HG02970 (cell line): ENCODE measurements around the gene PPP3CA.
"Not testable (repeated sequence)": the region's sequence is repeated elsewhere in the genome, so short reads cannot be mapped to it uniquely, and the experiment has no call there.

Experiments
- ATAC-seq: cut with Tn5 transposase; IDR thresholded peaks from one replicate; pipeline ENCODE4 v1.9.1; 2021; ENCODE audit warnings: mild to moderate bottlenecking, moderate library complexity, moderate number of reproducible peaks; ENCODE audit not compliant: unreplicated experiment, low FRiP score

PPP3CA gene

DNA sequence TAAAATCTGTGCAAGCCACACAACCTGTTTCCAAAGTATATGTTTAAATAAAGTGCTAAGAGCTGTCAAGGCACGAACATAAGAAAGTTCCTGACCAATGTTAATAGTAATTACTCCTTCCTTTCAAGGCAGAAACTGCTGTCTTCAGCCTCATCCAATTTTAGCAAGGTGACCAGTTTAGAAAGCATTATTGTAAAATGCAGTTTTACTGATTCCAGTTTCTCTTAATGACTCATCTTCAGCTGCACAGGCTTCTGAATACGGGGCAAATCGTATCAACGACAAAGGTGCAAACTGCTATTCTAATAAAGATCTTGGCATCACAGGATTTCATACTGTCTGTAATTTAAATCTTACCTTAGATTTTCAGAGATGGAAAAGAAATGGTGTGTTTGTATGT is 87.5 kb downstream of the PPP3CA start:
- ATAC-seq: peak; percentile 76

DNA sequence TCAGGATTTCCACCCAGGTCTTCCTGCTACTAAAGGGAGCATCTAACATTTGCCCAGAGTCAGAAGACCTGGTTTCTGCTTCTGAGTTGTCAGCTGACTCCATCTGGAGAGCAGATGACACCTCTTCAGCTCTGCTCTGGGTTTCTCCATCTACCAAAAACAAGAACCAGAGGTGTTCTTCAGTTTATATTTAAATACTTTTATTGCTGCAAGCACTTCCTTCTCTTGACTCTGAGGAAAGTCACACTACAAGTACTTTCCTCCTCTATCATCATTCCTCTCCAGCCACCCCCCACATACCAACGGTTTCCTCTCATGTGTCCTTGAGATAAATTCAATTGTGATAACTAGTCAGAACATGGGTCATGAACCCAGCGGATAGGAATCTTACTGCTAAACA is 88.4 kb downstream of the PPP3CA start:
- ATAC-seq: no peak

DNA sequence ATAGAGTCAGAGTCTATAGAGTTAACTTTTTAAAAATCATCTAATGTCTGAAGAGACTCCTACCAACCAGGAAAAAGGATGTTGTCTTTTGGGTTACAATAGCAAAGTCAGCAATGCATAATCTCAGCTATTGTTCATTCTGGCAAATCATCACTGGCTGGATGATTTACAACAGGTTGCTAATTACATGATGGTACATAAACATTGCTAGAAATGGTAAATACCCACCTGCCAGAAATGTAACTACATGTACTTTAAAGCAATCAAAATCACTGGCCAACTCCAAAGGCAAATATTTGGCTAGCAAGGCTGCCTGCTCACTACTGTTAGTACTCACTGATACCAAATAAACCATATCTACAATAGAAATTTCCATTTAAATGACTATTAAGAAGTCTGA is 91.1 kb downstream of the PPP3CA start:
- no peak for ATAC-seq

DNA sequence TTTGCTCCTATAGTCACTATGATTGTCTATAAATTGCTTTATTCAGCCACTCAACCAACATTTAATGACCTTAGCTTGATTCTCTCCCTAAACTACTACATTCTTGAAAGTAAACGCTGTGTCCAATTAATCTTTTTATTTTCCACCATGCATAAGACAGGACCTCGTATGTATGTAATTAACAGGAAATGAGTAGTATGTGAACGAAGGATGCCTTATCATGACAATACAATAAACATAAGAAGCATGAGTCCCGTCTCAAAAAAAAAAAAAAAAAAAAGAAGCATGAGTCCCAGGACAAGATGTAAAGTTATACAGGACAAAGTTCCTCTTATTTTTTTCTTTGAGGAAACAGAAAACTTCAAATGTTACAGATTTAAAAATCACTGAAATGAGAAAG is 92.5 kb downstream of the PPP3CA start:
- no peak for ATAC-seq

DNA sequence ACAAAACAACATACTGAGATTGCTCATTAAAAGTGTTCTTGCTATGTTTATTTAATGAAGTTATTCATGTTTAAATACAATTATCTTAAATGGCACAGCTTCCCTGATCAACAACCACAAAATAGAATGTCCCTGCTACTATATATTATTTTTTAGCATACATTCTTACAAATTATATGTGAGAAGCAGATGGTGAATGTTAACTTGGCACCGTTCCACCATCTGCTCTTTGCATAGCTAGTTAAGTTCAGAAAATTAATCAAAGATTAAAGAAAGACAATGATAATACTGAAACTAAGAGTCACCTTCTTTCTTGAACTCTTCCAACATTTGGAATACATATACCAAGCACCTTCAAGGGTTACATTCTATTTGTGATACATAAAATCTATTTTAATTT is 94.2 kb downstream of the PPP3CA start:
- ATAC-seq: no peak

DNA sequence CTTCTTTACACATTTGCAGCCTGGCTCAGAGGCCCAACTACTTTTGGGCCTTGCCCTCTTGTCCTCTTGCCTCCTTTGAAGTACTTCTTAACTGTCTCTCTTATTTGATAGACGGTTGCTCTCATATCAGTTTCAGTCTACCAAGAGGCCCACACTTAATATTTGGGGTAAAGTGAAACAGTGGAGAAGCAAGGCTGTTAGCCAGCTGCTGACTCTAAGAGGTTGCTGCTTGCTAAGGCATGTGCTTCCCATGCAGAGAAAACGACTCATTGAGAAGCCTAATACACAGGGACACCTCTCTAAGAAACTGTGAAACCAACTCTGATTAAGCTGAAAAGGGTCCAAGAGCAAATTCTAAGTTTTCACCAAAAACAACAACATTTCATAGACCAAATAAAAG is 94.6 kb downstream of the PPP3CA start:
- no peak for ATAC-seq

DNA sequence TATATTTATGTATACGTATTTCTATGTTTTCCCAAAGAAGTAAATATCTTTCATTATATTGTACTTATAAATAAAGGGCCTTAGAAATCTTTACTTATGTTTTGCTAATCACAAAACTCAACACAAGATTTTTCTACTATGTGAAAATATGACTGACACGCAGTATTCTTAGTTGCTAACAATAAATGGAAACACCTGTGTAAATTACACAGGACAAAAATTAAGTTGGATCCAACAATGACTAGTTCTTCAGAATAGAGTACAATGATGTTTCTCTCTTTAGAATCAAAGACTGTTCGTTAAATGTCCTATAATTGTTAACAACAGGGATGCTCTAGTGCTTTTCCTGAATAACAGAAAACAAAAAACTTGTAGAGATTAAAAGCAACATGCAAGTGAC is 96.1 kb downstream of the PPP3CA start:
- ATAC-seq: no peak

DNA sequence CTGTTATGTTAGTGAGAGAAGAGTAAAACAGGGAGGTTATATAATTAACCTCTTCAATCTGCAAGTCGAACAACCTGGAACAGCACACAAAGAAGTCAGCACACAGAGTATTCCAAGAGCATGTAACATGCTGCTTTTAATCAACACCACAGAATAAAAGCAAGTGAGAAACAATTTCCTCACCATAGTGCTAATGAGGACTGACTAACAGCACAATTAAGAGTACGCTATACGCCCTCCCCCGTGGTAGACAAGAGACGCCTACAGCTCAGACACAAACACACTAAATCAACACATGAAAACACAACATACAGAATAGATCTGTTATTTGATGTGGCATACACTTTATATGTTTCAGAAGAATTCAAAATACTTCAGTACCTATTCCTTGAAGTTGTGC is 103.0 kb downstream of the PPP3CA start:
- no peak for ATAC-seq

DNA sequence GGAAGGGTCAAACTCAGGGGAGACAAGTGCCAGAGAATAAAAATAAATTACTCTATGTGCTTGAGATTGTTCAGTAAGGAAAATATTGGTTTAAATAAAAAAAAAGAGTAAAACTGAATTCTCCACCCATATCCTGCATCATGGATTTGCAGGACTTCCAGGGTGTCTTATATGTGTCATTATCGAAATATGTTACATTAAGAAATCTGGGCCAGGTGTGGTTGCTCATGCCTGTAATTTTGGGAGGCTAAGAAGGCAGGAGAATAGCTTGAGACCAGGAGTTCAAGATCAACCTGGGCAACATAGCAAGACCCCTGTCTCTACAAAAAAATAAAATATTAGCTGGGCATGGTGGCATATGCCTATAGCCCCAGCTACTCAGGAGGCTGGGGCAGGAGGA is 104.9 kb downstream of the PPP3CA start:
- no peak for ATAC-seq

DNA sequence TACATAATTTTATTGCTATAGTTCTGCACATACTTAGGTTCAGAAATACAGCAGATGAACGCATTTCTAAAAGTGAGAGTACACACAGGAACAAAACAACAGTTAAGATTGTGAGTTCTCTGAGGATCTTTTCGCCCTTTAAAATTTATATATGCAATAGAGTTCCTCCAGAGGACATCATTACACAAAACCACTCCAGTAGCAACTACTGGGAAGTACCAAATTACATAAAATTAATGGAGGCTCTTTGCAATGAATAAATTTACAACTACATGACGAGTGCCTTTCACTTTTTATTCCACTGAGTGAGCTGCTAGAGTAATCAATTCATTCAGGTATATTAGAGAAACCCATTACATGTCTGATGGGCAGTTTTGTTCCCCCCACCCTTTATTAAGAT is 107.2 kb downstream of the PPP3CA start:
- no peak for ATAC-seq

DNA sequence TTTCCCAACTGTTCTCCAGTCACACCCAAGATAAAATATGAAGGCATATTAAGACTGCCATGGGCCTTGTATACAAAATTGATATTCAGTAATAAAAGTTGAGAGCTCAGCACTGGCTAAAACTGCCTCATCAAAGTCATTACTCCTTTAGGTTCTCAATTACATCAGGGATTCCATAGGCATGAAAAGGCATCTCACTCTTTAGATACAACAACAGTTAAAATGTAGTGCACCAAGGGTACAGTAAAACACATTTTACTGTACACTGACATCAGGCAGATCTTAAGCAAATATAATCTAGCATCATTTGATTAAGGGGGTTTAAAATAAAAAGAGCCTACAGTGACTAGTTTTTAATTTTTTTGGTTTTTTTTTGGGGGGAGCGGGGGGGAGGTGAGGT is 107.7 kb downstream of the PPP3CA start:
- ATAC-seq: no peak

DNA sequence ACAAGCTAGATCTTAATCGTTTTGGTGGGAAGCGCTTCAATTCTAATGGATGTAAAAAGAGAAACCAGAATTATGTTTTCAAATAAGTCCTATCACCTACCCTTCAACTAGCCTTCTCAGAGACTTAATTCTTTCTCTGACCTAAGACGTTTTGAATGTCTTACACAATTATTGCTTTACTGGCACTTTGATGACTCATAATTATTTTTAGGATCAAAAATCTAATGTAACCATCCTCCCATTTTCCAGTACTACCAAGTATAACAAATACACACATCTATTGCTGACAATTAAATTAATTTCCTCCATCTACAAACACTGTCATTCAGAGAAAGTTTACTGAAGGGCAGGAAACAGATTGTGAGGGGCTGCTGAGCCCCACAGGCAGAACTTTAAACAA is 108.6 kb downstream of the PPP3CA start:
- no peak for ATAC-seq

DNA sequence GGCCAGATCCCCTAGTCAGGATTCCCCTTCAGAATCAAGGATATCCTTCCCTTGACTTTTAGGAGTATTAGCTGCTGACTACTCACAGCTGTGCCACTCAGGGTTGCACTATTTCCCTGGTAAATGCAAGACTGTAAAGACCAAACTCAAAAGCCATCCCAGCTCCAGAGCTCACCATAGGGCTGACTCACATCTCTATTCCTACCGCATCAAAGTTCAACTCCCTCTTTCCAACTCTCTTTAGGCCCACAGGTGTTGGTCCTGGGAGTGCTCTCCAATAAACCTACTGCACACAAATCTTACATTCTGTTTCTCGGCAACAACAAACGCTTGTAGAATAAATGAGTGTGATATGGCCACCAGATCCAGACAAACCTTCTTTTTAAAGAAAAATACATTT is 109.6 kb downstream of the PPP3CA start:
- ATAC-seq: no peak

DNA sequence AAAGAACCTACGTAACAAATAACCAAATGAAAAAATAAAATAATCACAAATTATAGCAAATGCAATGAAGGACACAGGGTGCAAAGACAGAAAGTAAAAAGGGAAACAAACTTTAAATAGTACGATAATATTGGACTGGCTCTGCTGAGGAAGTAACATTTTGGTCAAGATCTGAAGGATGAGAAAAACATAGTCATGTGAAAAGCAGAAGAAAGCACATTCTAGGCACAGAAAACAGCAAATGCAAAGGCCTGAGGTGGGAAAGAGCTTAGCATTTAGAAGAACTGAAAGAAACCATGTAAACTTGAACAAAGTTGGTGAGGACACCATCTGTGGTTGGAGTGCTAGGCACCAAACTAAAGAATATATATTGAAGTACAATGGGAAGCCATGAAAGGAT is 111.2 kb downstream of the PPP3CA start:
- ATAC-seq: no peak

DNA sequence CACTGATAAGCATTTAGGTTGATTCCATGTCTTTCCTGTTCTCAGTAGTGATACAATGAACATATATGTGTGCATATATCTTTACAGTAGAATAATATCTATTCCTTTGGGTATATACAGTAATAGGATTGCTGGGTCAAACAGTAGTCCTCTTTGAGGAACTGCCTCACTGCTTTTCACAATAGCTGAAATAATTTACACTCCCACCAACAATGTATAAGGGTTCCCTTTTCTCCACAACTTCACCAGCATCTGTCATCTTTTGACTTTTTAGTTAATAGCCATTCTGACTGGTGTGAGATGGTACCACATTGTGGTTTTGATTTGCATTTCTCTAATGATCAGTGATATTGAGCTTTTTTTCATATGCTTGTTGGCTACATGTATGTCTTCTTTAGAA is 113.2 kb downstream of the PPP3CA start:
- ATAC-seq: not testable (repeated sequence)

DNA sequence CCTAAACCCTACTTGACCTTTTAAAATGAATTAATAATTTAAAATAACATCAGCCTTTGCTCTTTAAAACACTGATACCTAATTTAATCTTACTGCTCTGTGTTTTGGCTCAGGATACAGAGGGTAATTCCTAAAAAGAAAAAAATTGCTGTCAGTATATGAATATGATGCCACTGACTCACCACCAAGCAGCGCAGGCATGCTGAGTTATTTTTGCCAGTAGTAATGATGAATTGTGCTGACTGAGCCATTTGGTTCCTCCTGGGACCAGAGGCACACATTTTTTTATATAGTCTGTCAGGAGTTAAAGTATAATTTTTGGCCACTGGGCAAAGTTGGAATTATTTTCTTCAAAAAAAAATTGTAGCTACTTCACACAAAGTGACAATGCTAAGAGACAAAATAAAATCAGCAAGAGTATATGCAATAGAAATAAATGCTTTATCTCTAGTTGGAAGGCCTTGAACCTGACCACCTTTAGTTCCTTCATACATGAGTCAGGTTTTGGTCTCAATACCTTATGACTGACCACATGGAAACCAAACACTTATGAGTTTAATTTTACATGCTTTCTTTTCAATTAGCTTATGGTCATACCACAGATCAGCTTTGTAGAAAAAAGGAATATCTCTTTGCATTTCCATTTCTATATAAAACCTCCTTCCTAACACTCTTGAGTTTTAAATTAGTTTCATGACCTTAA is 115.1 kb downstream of the PPP3CA start:
- ATAC-seq: no peak

DNA sequence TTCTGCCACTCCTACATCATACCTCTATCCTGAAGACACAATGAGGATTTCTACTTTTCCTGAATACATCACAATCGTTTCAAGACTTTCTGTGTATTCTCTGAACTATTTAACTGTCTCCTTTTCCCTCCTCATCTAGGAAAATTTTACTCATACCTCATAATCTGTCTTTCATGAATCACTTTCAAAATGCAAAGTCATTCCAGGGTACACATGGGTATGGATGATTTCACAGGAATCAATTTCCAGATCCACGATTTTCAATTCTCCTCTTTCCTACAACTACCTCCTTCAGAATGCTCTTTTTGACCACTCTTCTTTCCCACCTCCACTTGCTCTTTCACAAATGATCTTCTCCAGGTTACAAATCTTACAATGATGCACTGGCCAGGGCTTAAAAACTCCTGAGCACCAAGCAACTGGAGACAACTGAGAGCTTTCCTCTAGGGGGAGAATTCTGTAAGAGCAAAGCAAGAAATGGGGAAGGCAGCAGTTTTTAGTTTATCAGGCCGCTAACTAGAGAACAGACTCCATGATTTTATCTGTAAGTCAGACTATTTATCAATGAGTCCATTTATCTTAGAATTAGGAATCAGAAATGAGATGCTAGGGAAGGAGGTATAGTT is 116.4 kb downstream of the PPP3CA start:
- no peak for ATAC-seq

DNA sequence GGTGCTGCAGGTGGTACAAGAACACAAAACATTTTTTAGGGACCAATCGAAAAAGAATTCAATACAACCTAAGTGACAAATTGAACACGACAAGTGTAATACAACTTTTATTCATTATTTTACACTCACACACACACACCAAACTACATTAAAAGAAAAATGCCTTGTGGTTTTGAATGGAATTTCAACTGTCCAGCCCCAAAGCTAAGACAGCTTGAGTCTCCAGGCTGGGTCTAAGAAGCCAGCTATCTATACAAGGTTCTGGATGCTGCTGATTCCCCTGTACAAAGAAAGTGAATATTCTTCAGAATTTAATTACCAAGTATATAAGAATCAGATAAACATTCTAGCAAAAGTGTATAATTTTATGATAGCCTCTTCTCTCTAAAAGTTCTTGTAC is 118.2 kb downstream of the PPP3CA start:
- ATAC-seq: no peak

DNA sequence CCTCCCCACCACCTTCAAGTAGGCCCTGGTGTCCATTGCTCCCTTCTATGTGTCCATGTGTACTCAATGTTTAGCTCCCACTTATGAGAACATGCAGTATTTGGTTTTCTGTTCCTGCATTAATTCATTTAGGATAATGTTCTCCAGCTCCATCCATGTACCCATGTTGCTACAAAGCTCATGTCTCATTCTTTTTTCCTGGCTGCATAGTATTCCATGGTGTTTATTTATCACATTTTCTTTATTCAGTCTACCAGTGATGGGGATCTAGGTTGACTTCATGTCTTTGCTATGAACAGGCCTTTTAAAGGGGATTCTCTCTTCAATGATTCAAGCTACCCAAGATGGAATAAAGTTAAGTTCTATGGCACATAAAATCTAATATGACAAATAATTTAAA is 119.6 kb downstream of the PPP3CA start:
- ATAC-seq: no peak

DNA sequence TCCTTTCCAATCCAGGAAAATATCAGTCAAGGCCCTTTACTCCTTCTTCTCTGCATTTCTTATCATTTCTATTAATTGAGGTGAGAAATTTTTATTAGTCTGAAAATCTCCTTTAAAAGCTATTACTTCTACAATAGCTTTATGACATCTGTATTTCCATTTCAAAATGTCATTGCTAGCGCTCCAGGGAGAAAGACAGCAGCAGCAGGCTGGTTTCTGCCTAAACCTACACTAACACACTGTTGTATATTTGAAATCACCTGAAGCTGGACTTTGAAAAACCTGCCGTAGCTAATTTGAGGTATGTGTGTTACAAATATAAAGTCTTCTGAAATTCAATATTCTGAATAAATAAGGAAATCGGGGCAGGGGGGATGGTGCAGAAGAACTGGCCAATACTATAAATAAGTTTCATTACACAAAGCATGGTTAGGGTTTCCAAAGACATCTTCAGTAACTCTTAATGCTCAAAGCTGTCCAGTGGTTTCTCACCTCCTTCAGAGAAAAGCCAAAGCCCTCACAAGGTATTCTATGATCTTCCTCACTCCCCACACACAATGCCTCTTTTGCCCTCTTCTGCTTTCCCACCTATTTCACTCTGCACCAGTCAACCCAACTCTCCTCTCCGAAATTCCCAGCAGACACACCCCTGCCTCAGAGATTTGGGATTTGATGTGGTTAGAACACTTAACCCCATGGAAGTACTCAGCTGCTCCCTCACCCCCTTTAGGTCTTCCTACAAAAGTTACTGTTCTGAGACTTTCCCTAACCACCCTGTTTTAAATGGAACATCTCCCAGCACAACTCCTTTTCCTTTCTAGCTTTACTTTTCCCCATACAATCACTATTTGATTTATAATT is 122.7 kb downstream of the PPP3CA start:
- no peak for ATAC-seq

DNA sequence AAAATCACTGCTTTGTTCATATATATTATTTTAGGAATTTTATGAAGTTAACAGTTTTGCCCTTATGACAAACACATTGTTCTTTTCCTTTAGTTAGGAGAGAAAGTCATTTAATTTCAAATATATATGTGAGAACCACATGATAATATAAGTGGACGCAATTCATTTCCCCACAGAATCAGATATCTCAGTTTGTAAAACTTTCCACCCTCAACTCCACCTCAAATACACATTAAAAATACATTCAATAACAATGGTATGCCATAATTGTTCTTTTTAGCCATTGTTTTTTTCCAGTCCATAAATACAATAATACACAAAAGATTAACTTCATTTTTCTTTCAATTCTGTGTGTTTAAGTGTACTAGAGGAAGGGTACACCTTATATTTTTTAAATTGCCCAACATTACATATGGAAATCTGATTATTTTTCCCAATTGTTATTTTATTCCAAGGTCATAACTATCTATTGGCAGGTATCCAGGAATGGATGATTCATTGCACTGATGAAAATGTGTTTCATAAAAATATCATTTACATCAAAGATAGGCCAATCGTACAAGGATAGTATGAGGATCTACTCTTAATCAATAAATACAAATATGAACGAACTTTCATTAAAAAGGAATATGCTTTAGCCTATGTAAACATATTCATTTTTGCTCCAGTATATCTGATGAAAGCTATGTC is 125.0 kb downstream of the PPP3CA start:
- ATAC-seq: no peak
